Medulla oblongata (tissue), 1 donor: ENCODE measurements around the gene CYP27B1.

Experiments
- DNase-seq: peaks from one replicate; pipeline ENCODE4 v3.0.0-alpha.2; 2015; ENCODE audit errors: extremely low spot score

CYP27B1 gene

DNA sequence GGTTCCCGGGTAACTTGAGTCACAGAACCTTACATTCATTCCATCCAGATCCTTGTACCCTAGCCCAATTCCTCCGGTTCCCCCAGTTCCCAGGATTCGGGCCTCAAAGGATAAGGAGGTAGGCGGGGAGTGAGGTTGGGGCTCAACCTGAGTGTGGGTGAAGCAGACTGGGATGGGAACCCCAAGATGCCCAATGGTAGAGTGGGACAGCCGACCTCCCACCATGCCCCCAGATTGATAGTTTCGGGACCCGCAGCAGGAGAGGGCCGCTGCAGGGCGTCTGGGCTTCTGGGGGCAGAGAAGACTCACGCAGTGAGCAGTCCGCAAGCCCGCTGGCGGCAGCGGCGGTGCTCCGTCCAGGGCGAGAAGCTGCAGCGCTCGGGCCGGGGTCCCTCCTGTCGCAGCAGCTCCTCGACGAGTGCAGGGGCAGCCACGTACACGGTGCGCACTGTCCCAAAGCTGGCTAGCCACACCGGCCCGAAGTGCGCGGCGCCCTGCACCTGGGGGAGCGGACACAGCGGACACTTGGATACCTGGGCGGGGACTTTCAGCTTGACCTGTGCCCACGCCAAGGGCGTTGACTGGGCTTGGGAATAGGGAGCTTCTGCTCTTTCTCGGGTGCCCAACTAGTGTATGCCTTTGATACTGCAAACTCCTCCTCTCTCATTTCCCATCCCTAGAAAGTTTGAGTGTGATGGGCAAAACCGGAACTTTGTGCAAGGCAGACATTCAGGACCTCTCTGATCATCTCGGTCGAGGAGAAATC lies 997 bp downstream of the CYP27B1 start:
- DNase-seq = no peak

DNA sequence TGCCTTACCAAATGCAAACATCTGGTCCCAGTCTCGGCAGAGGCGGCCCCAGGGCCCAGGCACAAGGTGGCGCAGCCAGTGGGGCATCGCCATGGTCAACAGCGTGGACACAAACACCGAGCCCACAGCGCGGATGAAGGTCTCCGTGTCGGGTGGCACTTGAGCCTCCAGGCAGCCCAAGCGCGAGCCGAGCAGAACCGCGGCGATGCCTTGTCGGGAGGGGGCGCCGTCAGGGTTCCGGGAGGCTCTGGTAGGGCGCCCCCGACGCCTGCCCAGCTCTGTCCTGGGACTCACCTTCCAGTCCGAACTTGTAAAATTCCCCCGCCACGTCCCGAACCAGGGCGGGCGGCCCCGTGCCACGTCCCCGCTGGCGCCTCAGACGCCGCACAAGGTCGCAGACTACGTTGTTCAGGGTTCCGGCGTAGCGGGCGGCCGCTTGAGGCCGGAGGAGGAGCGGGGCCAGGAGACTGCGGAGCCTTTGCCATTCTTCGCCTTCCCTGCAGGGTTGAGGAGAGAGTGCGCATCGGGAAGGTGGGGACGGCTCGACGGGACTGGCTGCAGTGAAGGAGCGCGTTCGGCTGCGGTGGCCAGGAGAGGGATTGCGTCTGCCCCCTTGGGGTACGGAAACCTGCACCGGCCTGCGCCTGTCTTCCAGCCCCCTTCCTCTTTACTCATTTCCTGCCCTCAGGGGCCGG lies 1.7 kb downstream of the CYP27B1 start:
- DNase-seq = no peak

DNA sequence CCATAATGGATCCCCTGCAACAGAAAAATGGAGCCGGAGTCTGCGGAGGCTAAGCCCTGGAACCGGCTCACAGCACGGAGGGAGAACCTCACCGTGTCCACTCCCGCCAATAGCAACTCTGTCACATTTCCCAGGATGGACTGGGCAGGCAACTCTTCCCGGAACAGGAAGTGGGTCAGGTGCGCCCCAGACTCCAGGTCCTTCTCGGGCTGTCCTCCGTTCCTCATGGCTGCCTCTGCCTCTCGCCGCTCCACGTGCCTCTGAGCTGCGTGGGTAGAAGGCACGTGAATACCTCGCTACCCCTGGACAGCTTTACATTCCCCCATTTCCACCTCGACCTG lies 2.2 kb downstream of the CYP27B1 start:
- DNase-seq = no peak

DNA sequence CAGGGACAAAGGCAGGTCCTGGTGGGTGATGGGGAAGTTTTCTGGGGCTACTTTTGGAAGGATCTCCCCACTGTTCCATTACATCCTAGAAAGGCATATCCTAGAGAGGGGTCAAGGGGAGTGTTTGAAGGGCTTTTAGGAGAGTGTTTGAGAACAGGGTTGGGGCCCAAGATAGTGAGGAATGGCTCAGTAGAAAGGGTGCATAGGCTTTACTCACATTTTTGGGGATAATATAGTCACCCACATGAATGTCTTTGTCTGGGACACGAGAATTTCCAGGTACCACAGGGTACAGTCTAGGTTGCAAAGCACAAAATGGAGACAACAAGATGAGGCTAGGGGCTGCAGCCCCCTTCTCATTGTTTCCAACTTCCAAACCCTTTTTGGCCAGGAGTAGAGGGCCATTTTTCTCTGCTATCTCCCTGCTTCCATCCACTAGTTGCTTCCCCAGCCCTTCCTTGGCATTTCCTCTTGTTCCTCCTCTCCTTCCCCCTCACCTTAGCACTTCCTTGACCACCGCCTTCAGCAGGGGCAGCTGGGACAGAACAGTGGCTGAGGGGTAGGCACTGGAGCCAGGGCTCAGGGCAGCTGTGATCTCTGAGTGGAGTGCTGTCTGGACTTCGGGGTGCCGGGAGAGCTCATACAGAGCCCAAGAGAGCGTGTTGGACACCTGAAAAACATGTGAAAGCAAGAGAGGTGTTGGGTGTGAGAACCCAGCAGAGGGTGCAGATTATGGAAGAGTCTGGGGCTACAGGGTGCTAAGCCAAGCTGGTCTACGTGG lies 2.8 kb downstream of the CYP27B1 start:
- DNase-seq = no peak

DNA sequence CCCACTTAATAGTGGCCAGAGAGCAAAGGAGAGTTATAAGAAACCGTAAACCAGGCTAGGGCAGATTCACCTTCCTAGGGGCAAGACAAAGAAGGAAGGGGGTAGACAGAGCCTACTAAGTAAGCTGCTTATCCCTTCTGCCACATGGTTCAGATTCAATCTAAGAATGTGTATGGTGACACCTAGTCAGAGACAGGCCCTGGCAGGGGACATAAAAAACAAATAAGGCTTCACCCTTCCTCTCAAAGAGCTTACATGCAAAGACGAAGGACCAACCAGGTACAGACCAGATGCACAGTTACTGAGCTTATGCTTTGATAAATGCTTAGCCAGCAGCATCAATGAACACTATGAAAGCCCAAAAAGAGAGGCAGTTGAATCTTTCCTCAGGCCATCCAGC lies 4.4 kb downstream of the CYP27B1 start:
- DNase-seq = no peak

DNA sequence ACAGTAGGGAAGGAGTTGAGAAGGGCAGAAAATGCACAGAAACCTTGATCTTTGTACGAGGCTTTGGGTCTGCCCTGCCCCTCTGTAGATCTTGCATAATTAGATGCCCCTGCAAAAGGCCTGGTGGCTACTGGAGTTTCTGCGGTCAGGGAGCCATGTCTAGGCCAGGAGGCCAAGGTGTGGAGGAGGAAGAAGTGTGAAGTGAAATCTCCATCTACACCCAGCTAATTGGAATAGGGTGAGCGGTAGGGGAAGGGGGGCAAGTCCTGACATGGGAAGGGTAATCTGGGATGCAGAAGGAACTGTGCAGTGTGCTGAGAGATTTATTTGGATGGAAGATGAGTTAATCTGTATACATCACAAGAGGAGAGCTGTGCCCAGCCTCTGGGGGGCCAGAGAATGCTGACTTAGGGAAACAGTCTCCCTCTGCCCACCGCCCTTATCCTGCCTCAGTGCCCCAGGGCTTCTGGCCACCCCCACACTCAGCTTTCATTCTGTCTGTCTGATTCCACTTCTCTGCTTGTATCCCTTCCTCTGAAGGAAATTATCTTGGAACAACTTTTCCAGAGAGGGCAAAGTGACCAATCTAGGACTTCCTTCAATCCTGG lies 5.4 kb downstream of the CYP27B1 start:
- DNase-seq = no peak

DNA sequence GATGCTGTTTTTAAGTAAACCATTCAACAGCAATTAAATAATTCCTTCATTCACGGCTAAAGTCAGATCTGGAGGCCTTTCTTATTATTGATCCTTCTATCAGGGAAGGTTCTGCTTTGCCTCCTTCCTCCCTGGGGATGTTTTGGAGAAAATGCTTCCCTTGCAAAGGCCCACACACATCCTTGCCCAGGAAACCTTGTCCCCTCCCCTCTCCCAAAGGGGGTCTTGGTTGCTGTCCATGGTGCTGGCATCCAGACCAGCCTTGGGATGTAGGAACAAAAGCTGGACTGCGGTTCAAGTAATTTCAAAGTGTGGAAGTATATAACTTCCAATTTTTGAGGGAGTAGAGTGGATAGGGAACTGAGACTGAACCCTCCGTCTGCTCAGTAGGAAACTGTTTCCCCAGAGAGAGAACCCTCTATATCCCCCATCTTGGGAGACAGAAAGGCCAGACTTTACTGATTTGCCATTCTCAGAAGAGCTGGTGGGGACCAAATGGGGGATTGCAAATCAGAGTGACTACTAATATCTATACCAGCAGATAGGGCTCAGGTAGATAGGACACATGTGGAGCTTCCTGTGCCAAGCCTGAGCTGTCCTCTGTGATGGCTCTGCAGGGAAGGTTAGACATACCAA lies 6.4 kb downstream of the CYP27B1 start:
- DNase-seq = no peak

DNA sequence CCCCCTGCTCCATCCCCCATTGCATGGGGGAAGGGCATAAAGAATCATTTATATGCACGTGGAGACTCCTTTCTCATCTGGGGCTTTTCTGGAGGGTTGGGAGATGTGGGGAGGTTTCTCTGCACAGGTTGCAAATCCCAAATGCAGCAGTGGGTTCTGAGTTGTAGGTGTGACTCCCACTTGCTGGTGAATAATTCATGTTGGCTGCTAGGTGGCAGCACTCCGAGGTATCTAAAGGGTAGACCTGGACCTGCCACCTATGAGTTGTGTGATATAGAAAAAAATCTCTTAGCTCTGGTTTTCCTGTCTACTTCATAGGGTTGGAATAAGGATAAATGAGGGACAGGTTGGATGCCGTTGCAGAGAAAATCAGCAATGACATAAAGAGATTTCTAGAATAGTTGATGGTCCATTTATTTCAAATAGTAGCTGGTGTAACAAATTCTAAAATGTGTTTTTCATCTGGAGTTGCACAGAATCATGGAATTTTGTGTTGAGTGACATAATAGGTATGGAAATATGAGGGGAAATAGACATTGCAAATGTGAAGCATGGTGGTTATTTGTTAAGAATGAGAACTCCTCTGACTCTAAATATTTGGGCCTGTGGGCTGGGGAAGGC lies 7.4 kb downstream of the CYP27B1 start:
- DNase-seq = no peak

DNA sequence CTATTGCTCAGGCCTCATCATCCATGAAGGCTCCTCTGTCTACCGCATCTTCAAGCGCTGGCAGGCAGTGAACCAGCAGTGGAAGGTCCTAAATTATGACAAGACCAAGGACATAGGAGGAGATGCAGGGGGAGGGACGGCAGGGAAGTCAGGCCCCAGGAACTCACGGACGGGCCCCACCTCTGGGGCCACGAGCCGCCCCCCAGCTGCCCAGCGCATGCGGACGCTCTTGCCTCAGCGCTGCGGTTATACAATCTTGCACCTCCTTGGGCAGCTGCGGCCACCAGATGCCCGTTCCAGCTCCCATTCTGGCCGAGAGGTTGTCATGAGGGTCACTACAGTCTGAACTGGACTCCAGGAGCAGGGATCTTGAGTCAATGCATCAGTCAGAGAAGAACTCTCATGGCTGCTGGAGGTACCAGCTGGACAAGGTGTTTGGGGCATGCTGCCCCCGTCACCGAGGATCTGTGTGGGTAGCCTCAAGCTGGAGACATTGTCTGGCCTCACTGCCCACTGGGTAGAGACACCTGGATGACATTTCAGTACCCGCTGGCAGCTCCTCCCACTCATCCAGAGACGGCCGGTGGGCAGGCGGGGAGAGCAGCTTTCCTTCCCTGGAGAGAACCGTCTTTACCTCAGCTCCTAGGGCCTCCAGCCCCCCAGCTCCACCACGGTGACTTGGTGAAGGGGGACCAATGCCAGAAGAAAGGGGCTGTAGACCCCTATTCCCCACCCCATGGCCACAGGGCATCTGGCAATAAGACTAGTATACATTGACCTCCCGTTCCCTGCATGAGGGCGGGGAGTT lies 8.1 kb downstream of the CYP27B1 start:
- DNase-seq = no peak

DNA sequence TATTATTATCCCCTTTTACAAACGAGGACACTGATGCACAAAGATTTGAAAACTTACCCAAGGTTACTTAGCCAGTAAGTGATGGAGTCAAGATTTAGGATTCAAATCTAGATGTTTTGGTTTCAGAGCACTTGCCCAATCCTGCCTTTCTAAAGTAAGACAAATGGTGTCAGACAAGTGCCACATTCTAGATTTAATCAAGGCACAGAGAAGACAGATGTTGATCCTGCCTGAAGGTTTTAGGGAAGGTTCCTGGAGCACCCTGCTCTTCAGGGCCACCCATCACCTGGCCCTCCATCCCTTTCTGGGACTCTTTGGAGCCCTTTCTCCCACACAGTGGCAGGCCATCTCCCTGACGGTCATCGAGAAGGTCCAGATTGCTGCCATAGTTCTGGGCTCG lies 9.1 kb downstream of the CYP27B1 start:
- DNase-seq = no peak

DNA sequence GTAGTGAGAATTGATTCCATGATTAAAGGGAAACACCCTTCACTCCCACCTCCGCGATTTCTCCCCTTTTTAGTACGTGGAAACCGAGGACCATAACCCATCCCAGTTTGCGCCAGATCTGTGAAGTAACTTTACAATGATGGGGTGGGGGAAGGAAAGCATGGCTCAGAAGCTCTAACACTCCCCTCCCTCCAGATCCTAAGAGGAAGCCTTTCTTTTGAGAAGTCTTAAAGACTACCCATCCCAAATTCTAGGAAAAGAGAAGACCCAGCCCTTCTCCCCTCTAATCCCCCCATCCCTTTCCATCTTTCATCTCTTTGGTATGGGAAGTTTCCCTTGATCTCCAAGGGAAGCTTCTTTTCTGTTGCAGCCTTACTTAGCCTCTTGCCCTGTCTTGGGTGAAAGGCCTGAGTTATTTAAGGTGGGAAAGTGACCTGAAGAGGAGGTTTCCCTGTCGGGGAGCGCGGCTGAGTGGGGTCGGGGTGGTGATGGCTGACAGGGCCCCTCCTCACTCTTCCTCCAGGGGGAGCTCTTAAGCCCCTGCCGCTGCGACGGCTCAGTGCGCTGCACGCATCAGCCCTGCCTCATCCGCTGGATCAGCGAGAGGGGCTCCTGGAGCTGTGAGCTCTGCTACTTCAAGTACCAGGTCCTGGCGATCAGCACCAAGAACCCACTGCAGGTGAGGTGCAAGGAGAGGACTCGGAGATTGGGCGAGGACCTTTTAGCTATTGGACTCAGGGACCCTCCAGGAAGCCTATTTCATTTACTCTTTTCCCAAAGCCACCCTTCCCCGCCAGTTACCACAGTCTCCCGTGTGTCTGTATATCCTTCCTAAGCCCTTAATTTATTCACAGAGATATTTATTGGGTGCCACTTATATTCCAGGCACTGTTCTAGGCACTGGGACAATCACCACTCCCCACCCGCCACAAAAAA lies 10.2 kb downstream of the CYP27B1 start:
- no peak for DNase-seq

DNA sequence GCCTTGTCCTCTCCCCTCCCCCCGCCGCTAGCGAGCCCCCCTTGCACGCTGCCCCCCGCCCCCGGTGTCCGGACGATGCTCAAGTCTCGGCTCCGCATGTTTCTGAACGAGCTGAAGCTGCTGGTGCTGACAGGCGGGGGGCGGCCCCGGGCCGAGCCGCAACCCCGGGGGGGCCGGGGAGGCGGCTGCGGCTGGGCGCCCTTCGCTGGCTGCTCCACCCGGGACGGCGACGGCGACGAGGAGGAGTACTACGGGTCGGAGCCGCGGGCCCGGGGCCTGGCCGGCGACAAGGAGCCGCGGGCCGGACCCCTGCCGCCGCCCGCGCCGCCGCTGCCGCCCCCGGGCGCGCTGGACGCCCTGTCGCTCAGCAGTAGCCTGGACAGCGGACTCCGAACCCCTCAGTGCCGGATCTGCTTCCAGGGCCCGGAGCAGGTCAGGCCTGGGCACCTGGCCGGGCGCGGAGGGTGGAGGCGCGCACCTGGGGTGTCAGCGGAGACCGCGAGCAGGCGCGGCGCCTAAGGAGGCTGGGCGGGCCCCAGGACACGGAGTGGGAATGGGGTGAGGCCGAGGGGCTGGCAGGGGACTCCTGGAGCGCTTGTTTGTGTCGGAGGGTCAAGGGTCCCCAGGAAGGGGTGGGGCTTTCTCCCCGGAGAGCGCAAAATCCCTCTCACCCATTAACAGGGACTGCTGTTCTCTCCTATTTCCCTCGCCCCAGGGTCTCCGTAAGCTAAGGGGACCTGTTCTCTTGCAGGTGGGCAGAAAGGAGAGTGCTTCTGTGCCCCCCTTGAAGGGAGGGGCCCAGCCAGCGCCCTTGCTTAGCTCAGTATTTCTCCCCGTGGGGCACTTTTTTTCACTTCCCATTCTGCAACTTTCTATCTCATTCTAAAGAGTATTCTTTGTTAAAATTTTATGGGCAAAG lies 11.2 kb downstream of the CYP27B1 start:
- DNase-seq = no peak

DNA sequence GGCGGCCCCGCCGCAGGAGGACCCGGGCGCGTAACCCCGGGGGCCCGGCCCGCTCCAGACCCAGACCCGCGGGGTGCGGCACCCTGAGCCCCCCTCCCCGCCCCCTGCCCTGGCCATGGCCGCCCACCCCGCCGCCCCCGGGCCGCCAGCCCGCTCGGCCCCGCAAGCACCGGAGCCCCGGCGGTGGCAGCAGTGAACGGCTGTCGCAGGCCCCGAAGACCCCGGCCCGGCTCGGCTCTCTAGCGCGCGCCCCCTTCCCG lies 11.8 kb downstream of the CYP27B1 start:
- DNase-seq = no peak

DNA sequence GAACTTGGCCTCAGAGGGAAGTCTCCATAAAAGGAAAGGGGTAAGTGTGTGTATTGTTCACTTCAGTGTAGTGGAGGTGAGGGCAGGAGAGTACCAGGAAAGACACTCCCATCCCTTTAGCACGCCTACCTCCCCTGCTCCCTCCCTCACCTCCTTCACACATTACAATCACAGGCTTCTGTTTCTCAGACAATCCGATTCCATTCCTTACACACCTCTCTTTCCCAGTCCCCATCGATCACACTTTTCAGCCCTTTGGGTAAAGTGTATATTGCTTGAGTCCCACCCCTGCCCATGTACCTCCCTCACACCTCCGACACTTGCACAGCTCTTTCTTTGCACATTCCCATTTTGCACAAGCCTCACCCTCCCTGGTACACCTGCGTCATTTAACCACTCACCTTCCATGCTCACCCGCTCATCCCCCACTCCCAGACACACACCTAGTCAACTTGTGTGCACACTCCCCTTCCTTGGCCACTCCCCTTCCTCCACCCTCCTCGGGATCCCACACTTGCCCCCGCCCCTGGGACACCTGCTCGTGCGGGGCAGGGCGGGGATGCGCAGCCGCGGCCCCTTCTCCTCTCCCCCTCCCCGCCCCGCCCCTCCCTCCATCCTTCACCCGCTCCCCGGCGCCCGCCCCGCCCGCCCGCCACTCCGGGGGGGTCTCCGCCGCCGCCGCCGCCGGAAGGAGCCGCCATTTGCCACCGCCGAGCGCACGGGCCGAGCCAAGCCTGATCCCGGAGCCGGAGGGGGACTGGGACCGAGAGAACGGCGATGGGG lies 12.3 kb downstream of the CYP27B1 start, which contains the start of gene MARCHF9:
Gene MARCHF9 (plus strand): TSS at position 693 of the 783 bp plus-strand sequence. CDS start 426 bp downstream, outside the sequence.
- peak; percentile 40 for DNase-seq

DNA sequence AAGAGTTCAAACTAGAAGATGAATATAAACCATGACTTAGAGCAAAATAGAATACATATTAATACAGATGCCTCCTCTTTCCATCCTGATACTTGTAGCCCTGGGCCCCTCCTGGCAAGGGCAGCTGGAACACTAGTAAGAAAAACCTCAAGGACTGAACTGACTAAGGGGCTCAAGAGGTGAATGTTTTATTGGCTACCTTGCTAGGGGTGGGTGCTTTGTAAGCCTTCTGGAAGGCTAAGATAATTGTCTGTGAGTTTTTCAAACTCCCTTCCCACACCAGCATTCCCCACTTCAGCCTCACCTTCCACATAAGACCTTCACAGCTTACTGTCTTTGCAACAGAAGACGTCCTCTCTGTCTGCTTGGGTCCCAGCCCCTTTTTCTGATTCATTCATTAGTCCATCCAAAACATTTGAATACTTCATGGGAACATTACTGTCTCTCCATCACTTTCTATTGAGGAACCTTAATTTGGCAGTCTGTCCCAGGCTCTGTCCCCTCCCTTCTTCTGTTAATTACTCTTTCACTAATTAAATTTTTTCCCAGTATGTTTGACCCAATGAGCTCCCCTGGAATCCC lies 13.0 kb downstream of the CYP27B1 start:
- no peak for DNase-seq

DNA sequence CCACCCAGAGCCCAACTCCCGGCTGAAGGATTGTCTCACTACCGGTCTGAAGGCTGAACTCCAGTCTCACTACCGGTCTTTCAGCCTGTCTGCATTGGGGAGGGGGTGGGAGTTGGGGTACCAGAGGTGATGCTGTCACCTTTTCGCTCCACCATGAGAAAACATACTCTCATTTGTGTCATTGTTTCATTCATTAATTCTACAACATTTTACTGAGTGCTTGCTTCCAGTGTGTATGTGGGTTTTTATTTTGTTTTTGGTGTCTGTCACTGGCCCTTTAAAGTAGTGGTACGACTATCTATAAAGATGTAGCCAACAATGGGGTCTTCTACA lies 14.2 kb downstream of the CYP27B1 start:
- DNase-seq = no peak
